Bladder microvascular endothelial cell (primary cell): ENCODE data around the gene INSYN2B. TPM values are rescaled to one million over a fixed set of nuclear protein-coding genes. Genes with fewer than 3 reads are reported as not detected.

Experiments
- total RNA-seq: library from RNA; depleted of rRNA; stranded (reverse); fragments of >200 nt; gene quantifications from 2 replicates; pipeline ENCODE4 v1.2.3, GENCODE V29; 2014

INSYN2B gene
- 0.81 and 9.8 TPM in 2 replicates for total RNA-seq

GRCh38 chr5:169980418-169981053 lies at the start of gene INSYN2B:
Gene INSYN2B (minus strand): TSS chr5:169980495. CDS start chr5:169883898, 96,597 bp downstream.

Other genes starting within 250 kb of the INSYN2B start
- gene FOXI1, start 125.4 kb upstream of the INSYN2B start, total RNA-seq, result not detected in 2 replicates